ENCODE results near the gene MYO19.
"Not testable (repeated sequence)": the region's sequence is repeated elsewhere in the genome, so short reads cannot be mapped to it uniquely, and the experiment has no call there.

Gene MYO19

GRCh38 chr17:36532435-36532975 is 2.2 kb downstream of the MYO19 start:
- DNase-seq, result no peak

- DNase-seq, result peak; percentile 28
Measured at GRCh38 chr17:36529121-36529520, 5.5 kb downstream of the MYO19 start.

GRCh38 chr17:36527621-36528250 is 6.9 kb downstream of the MYO19 start:
- no peak for DNase-seq

DNA sequence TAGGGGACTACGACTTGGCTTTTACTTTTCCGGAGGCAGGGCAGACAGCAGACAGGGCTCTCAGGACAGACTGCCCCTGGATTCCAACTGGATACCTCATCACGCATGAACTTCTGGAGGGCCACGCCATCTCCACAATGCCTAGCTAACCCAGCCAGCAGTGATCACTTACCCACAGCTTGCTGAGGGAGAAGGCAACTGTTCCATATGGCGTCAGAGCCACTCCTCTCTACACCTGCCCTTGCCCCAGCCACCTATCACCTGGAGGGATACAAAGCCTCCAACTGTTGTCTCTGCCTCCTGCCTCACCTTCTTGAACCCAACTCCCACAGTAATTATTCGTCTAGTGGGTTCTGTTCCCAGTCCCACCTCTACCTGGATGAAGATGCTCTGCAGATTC is 8.8 kb downstream of the MYO19 start:
- DNase-seq, result no peak

- DNase-seq, result no peak
Measured at GRCh38 chr17:36525113-36525512, 9.6 kb downstream of the MYO19 start.

- DNase-seq, result no peak
Measured at GRCh38 chr17:36524428-36524876, 10.2 kb downstream of the MYO19 start.

DNA sequence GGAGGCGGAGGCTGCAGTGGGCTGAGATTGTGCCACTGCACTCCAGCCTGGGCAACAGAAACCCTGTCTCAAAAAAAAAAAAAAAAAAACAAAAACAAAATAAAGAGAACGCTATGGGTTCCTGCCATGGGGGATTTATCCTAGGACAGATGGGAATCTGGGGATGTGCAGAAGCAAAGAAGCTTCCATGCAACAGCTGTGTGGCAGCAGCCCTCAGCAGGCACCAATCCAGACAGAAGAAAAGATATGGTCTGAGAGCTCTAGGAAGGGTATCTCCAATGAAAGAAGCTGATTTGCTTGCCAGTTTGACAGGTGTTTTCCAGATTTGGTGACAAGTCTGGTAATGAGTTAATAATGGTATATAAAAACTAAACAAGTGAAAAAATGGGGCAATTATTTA is 11.6 kb downstream of the MYO19 start:
- DNase-seq, result no peak

DNA sequence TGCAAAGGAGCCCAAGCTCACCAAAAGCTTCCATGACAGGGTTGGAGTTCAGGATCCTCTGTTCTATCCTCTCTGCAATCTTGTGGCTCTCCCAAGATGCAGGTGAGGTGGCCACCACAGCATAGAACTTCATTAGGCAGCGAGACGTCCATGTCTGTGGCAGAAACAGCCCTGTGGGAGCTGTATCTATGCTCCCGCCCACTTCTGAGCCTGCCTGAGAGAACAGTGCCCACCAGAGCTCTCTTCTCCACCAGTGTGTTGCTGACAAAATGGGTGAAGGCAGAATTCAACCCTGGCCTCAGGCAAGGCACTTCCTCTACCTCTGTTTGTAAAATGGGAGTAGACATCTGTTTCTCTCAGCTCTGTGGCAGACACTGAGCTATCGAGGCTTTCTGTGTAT is 18.8 kb downstream of the MYO19 start:
- DNase-seq, result no peak

GRCh38 chr17:36514856-36515255 is 19.8 kb downstream of the MYO19 start:
- DNase-seq, result no peak

GRCh38 chr17:36512641-36513040 is 22.0 kb downstream of the MYO19 start:
- no peak for DNase-seq

- no peak for DNase-seq
Measured at GRCh38 chr17:36511216-36511615, 23.5 kb downstream of the MYO19 start.

- DNase-seq, result no peak
Measured at GRCh38 chr17:36510636-36511035, 24.0 kb downstream of the MYO19 start.

GRCh38 chr17:36509272-36509985 is 25.2 kb downstream of the MYO19 start:
- DNase-seq, result no peak

GRCh38 chr17:36508439-36508838 is 26.2 kb downstream of the MYO19 start:
- not testable (repeated sequence) for DNase-seq

DNA sequence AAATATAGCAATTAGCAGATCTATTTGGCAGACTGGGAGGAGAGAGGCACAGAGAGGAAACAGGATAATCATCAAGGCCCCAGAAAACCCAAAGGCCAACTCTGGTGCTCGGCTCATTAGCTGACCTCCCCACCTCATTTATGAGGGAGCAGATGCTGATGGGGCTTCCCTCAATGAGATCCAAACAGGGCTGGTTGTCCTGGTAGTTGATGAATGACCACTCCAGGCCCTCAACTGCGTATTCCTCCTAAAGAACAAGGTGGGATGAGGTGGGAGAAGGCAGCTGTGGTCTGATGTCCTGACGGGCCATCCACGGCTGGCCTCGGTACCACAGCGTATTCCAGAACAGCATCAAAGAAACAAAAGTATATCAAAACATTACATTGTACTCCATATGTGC is 27.4 kb downstream of the MYO19 start:
- DNase-seq, result no peak

- no peak for DNase-seq
Measured at GRCh38 chr17:36506831-36507230, 27.8 kb downstream of the MYO19 start.

- DNase-seq, result no peak
Measured at GRCh38 chr17:36506249-36506826, 28.3 kb downstream of the MYO19 start.

DNA sequence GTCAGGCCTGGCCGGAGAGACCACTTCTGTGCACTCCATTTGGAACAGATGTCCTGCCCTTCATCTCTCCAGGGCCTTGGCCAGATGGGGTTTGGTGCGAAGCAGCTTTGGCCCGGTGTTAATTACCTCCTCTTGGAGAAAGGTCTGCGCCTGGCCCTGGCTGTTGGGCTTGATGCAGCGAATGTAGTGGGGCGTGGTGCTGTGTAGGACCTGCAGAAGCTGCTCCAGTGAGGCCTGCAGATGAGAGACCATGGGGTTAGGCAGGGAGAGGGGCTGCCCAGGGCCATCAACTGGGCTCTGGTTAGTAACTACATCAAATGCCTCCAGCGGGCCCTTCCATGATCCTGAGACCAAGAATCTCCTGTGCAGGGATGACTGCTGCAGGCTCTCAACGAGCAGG is 29.5 kb downstream of the MYO19 start:
- no peak for DNase-seq

GRCh38 chr17:36504156-36504545 is 30.5 kb downstream of the MYO19 start:
- DNase-seq, result no peak

DNA sequence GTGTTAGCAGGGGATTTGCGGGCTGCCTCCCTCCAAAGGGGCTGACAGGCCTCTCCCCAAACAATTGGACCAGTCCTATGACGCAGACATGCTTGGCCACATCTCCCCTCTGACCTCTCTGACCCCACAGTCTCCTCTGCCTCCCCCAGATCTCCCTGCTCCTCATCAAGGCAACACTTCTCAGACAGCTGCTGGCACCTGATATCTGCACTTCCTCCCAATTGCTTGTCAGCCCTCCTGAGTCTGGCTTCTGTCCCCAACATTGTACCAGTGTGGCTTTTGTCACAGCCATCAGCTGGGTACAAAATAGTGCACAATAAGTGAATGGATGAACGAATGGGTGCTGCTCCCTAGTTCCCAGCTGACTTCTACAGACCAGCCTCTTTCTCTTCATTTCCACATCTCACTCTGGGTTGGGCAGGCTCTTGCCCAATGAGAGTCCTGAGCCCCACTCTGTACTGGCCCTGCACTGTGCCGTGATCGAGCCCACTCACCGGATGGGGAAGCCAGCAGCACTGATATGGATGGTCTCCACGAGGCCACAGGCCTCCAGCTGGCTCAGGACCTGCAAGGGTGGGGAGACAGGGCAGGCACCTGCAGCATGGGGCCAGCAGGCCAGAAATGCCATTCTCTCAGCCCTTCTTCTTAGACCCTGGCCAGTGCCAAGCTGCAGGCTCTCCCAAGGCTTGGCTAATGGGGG is 31.1 kb downstream of the MYO19 start:
- no peak for DNase-seq

DNA sequence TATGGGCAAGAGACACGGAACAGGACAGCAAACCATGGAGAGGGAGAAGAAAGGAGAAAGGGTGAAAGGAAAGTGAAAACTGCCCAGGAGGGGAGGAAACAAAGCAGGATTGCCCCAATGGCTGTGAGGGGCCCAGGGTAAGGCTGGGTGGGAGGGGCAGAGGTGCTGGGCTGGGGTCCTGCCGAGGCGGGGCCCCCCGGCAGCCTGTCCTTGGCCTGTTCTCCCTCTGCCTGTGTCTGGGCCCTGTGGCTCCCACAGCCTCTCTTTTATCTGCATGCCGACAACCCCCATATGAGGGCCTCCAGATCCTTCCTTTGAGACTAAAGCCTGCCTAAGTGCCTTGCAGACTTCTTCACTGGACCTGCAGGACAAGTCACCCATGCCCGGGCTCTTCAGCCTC is 32.7 kb downstream of the MYO19 start:
- DNase-seq, result no peak

GRCh38 chr17:36501351-36501750 is 33.3 kb downstream of the MYO19 start:
- no peak for DNase-seq

DNA sequence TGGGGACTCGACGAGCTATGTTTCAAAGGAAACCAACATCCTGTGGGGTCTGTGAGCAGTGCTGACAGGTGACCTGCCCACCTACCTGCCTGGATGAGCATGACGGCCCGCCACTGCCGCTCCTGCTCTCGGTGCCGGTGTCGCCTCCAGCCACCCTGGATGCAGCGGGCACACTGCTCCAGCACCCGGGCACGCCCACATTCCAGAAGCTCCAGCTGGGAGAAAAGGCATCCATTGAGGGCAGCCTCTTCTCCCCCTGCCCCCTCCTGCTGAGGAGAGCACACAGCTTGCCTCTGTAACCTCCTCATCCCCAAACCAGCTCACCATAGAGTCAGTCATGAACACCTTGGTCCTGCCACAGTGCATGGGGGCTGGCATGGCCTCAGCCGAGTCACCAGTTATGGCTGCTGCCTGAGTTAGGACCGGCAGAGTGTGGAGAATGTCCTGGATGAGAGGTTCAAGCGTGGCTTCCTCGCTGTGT is 33.9 kb downstream of the MYO19 start:
- DNase-seq, result no peak
